Fibroblast of lung (primary cell): Measurements from ENCODE around the gene C3orf20. TPM values are rescaled to one million over a fixed set of nuclear protein-coding genes. Genes with fewer than 3 reads are reported as not detected.

Experiments used
- DNase-seq, 2 donors: peaks; one replicate each; pipeline versions ENCODE4 v3.0.0 to v3.0.0-alpha.2; 2010; ENCODE audit warnings: low read depth in 2 of 2
- H2AFZ ChIP-seq: 2 replicates; pipeline ENCODE4 v1.5.1; 2012; ENCODE audit warnings: low read length, control low read depth, inconsistent platforms
- H3K27ac ChIP-seq: 2 replicates; pipeline ENCODE4 v1.5.1; 2011; ENCODE audit warnings: low read length, control low read depth; ENCODE audit not compliant: insufficient read depth
- H3K27me3 ChIP-seq: 2 replicates; pipeline ENCODE4 v1.5.1; 2011; ENCODE audit warnings: mild to moderate bottlenecking, low read length; ENCODE audit not compliant: control insufficient read depth, insufficient read depth
- H3K36me3 ChIP-seq: 2 replicates; pipeline ENCODE4 v1.5.1; 2011; ENCODE audit warnings: low read length; ENCODE audit not compliant: control insufficient read depth, insufficient read depth
- H3K4me1 ChIP-seq: 2 replicates; pipeline ENCODE4 v1.5.1; 2011; ENCODE audit warnings: low read length; ENCODE audit not compliant: control insufficient read depth, insufficient read depth; ENCODE audit errors: extremely low read depth
- H3K4me2 ChIP-seq: 2 replicates; pipeline ENCODE4 v1.5.1; 2011; ENCODE audit warnings: low read length, control low read depth; ENCODE audit not compliant: insufficient read depth; ENCODE audit errors: extremely low read depth
- H3K4me3 ChIP-seq, 4 experiments: fragments of 200-600 bp in 1 of 4; sonication (generic) in 1 of 4; replicated peaks in 1 of 4; 2 replicates each; pipeline ENCODE4 v1.5.1; 2011 to 2016; ENCODE audit warnings: low read length in 4 of 4, low read depth in 3 of 4, mild to moderate bottlenecking in 3 of 4, control low read depth in 2 of 4, inconsistent platforms in 1 of 4, mixed read lengths in 1 of 4; ENCODE audit not compliant: insufficient read depth in 1 of 4; ENCODE audit errors: control extremely low read depth in 1 of 4
- H3K79me2 ChIP-seq: 2 replicates; pipeline ENCODE4 v1.5.1; 2012; ENCODE audit warnings: mild to moderate bottlenecking, low read length, inconsistent platforms; ENCODE audit not compliant: control insufficient read depth, insufficient read depth
- H3K9ac ChIP-seq: 2 replicates; pipeline ENCODE4 v1.5.1; 2011; ENCODE audit warnings: mild to moderate bottlenecking, low read length, control low read depth; ENCODE audit not compliant: insufficient read depth
- H3K9me3 ChIP-seq: 2 replicates; pipeline ENCODE4 v1.5.1; 2012; ENCODE audit warnings: low read depth, low read length; ENCODE audit not compliant: control insufficient read depth, insufficient read depth
- H4K20me1 ChIP-seq: 2 replicates; pipeline ENCODE4 v1.5.1; 2011; ENCODE audit warnings: low read length; ENCODE audit not compliant: control insufficient read depth, insufficient read depth; ENCODE audit errors: extremely low read depth
- EZH2 ChIP-seq: IDR thresholded peaks from 2 replicates; pipeline ENCODE4 v1.5.1; 2012; ENCODE audit warnings: low read length, control low read depth, mild to moderate bottlenecking; ENCODE audit errors: missing control alignments
- polyA plus RNA-seq, 2 donors: library from polyadenylated mRNA; depleted of rRNA in 1 of 2; stranded (reverse) in 1 of 2; unstranded in 1 of 2; fragments of >200 nt; gene quantifications; 2 replicates each; pipeline ENCODE4 v1.2.1, GENCODE V29; 2011 to 2012; ENCODE audit warnings: missing spikeins in 1 of 2
- total RNA-seq: library from RNA; depleted of rRNA; stranded (reverse); fragments of >200 nt; gene quantifications from 2 replicates; pipeline ENCODE4 v1.2.1, GENCODE V29; 2014
- TF ChIP-seq, protein P1 (sequence below), 2 donors: IDR thresholded peaks in 1 of 2; conservative IDR thresholded peaks in 1 of 2; 1 replicate in 1 of 2; 2 replicates in 1 of 2; pipeline ENCODE4 v1.5.1; 2011 to 2012; ENCODE audit warnings: low read length in 2 of 2, control low read depth in 1 of 2, inconsistent platforms in 1 of 2, low read depth in 1 of 2, mild to moderate bottlenecking in 1 of 2

C3orf20 gene
- total and polyA plus RNA-seq, 2 donors (not counting 1 experiment from before 2014, with no cell fraction given) = not detected

DNA sequence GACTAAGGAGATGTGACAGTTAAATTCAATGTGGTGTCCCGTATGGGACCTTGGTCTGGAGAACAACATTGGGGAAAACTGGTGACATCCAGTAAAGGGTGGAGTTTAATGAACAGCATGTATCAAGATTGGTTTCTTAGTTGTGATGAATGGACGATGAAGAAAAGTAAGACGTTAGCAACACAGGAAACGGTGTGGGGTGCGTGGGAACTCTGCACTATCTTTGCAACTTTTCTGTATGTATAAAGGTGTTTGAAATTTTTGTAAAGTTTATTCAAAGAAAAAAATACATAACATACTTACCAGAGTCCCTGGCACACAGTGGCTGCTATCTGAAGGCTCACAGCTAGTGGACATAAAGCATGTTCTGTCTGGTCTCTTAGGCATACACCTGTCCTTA, 29.5 kb upstream of the C3orf20 start:
- no peaks in the 10 kb centered on the region for H3K9me3 ChIP-seq
- H2AFZ ChIP-seq = no peak overlapping the region
- no peak overlapping the region for H3K9ac ChIP-seq
- no peak for DNase-seq
- no peaks in the 10 kb centered on the region for H3K79me2 ChIP-seq
- peaks cover 2% of the 10 kb centered on the region for H3K27me3 ChIP-seq
- H4K20me1 ChIP-seq = no peaks in the 10 kb centered on the region
- H3K27ac ChIP-seq = no peak overlapping the region
- H3K36me3 ChIP-seq = no peaks in the 10 kb centered on the region
- H3K4me1 ChIP-seq = no peaks in the 10 kb centered on the region
- H3K4me2 ChIP-seq = no peak overlapping the region
- TF ChIP-seq, protein P1, sequence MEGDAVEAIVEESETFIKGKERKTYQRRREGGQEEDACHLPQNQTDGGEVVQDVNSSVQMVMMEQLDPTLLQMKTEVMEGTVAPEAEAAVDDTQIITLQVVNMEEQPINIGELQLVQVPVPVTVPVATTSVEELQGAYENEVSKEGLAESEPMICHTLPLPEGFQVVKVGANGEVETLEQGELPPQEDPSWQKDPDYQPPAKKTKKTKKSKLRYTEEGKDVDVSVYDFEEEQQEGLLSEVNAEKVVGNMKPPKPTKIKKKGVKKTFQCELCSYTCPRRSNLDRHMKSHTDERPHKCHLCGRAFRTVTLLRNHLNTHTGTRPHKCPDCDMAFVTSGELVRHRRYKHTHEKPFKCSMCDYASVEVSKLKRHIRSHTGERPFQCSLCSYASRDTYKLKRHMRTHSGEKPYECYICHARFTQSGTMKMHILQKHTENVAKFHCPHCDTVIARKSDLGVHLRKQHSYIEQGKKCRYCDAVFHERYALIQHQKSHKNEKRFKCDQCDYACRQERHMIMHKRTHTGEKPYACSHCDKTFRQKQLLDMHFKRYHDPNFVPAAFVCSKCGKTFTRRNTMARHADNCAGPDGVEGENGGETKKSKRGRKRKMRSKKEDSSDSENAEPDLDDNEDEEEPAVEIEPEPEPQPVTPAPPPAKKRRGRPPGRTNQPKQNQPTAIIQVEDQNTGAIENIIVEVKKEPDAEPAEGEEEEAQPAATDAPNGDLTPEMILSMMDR (conservative IDR thresholded peaks at IDR 0.05 in 1 of 2, IDR thresholded peaks at IDR 0.05 in 1 of 2; ENCODE audit: low read depth in 1 of 2, low read length in 2 of 2) = no peak
- no peak overlapping the region for H3K4me3 ChIP-seq

DNA sequence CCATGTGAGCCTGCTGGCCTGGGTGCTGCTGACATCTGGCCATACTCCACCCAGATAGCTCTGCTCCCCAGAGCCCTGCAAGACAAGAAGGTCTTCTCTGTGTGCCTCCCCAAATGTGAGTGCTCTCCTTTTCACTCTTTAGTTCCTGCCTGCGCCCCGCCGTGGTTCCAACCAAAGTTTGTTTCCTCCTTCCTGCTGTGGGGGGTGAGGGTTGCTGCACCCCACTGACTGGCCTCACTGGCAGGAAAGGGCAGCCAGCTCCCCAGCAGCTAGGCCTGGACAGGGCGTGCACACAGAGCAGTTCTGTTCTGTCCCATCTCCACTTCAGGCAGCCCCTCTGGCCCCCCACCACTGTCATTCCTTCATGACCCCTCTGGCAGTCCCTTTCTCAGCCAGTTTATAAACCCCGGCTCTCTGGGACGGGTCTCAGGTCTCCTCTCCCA, 28.8 kb upstream of the C3orf20 start:
- Histone ChIP-seq H3K79me2 (no peaks in the 10 kb centered on the region), H3K9ac (no peak overlapping the region), H3K36me3 (no peaks in the 10 kb centered on the region), H3K27me3 (peaks cover 2% of the 10 kb centered on the region), H2AFZ (no peak overlapping the region), H3K9me3 (no peaks in the 10 kb centered on the region), H3K4me1 (no peaks in the 10 kb centered on the region), H3K27ac (no peak overlapping the region), H4K20me1 (no peaks in the 10 kb centered on the region), H3K4me3 (no peak overlapping the region), H3K4me2 (no peak overlapping the region)
- TF ChIP-seq, protein P1 (conservative IDR thresholded peaks at IDR 0.05 in 1 of 2, IDR thresholded peaks at IDR 0.05 in 1 of 2; ENCODE audit: low read depth in 1 of 2, low read length in 2 of 2) = no peak
- TF ChIP-seq EZH2 = no peak
- DNase-seq = no peak

- Histone ChIP-seq H3K36me3 (no peaks in the 10 kb centered on the region), H3K4me2 (no peak overlapping the region), H3K9me3 (no peaks in the 10 kb centered on the region), H3K4me1 (no peaks in the 10 kb centered on the region), H3K27ac (no peak overlapping the region), H2AFZ (no peak overlapping the region), H3K4me3 (no peak overlapping the region), H3K79me2 (peaks cover 3% of the 10 kb centered on the region), H3K9ac (no peak overlapping the region), H3K27me3 (peaks cover 2% of the 10 kb centered on the region), H4K20me1 (no peaks in the 10 kb centered on the region)
- no peak for TF ChIP-seq EZH2
- TF ChIP-seq, protein P1 (conservative IDR thresholded peaks at IDR 0.05 in 1 of 2, IDR thresholded peaks at IDR 0.05 in 1 of 2; ENCODE audit: low read depth in 1 of 2, low read length in 2 of 2) = peak in 1 of 2 donors; percentile 8
- no peak for DNase-seq
These were observed 28.1 kb upstream of the C3orf20 start for GRCh38 chr3:14646589-14647413.
